ENCODE measurements around the gene GMEB1.

DNA sequence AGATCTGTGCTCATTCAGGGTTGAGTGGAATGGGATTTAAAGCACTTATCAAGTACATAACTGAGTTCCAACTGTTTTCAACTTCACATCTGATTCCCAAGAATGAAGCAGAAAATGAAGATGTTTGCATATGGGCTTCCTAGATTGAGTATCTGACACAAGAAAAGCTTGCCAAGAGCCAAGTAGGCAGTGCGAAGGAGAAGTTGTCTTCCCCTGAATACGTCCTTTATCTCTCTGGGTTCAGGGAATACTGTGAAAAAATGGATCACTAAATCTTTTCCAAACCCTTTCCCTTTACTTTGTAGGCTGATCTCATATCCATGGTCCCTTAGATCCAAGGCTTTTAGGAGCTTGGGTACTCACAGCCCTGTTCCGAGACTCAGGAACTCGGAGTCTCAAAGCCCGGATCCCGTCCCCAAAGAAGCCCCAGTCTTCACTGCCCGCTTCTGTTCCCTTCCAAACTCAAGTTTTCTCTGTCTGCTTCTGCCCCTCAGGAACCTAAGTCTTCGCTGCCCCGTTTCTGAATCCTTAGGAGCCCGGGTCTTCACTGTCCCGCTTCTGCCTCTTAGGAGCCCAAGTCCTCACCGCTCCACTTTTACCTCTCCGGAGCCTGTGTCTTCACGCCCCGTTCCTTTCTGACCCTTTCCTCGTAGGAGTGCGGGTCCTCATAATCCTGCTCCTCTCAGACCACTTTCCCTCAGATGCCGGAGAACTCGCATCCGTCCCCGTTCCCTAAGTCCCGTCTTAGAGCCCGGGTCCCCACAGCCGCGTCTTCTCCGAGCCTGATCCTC lies 26.3 kb upstream of the GMEB1 start:
- TF ChIP-seq, protein P1, sequence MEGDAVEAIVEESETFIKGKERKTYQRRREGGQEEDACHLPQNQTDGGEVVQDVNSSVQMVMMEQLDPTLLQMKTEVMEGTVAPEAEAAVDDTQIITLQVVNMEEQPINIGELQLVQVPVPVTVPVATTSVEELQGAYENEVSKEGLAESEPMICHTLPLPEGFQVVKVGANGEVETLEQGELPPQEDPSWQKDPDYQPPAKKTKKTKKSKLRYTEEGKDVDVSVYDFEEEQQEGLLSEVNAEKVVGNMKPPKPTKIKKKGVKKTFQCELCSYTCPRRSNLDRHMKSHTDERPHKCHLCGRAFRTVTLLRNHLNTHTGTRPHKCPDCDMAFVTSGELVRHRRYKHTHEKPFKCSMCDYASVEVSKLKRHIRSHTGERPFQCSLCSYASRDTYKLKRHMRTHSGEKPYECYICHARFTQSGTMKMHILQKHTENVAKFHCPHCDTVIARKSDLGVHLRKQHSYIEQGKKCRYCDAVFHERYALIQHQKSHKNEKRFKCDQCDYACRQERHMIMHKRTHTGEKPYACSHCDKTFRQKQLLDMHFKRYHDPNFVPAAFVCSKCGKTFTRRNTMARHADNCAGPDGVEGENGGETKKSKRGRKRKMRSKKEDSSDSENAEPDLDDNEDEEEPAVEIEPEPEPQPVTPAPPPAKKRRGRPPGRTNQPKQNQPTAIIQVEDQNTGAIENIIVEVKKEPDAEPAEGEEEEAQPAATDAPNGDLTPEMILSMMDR (conservative IDR thresholded peaks at IDR 0.05; ENCODE audit: low read depth, low read length) = no peak
- TF ChIP-seq EZH2 (IDR thresholded peaks at IDR 0.05; ENCODE audit: low read length, unreplicated experiment) (no peak), EZH2phosphoT487 (IDR thresholded peaks at IDR 0.05; ENCODE audit: borderline replicate concordance, low read length) (no peak)
